Tibial artery (tissue), 4 donors: ENCODE measurements around the gene NCKAP5L.
"Not testable (repeated sequence)": the region's sequence is repeated elsewhere in the genome, so short reads cannot be mapped to it uniquely, and the experiment has no call there.

ENCODE experiments used
- DNase-seq, 2 donors: peaks; one replicate each; pipeline ENCODE4 v3.0.0-alpha.2; 2019
- H3K27ac ChIP-seq, 2 donors: fragments of 200-600 bp; sonication (generic) in 1 of 2; 1 replicate in 1 of 2; 2 replicates in 1 of 2; pipeline ENCODE4 v1.5.1; 2018 to 2019; ENCODE audit warnings: mild to moderate bottlenecking in 1 of 2
- H3K27me3 ChIP-seq, 2 donors: fragments of 200-600 bp; sonication (generic) in 1 of 2; one replicate each; pipeline versions ENCODE4 v1.5.1 to v1.6.0; 2016 to 2019
- H3K36me3 ChIP-seq, 3 donors: fragments of 200-600 bp; sonication (generic) in 2 of 3; one replicate each; pipeline ENCODE4 v1.5.1; 2016 to 2019; ENCODE audit warnings: mild to moderate bottlenecking in 2 of 3
- H3K4me1 ChIP-seq, 4 donors: fragments of 200-600 bp; sonication (generic) in 2 of 4; 1 replicate in 3 of 4; 2 replicates in 1 of 4; pipeline ENCODE4 v1.5.1; 2016 to 2019
- H3K4me3 ChIP-seq, 2 donors: fragments of 200-600 bp; sonication (generic) in 1 of 2; 1 replicate in 1 of 2; 2 replicates in 1 of 2; pipeline ENCODE4 v1.5.1; 2018 to 2019; ENCODE audit warnings: mild to moderate bottlenecking in 2 of 2
- H3K9me3 ChIP-seq, 3 donors: fragments of 200-600 bp; sonication (generic) in 1 of 3; one replicate each; pipeline ENCODE4 v1.5.1; 2016 to 2019
- CTCF ChIP-seq, 2 experiments: fragments of 200-600 bp in 1 of 2; fragments of 450-650 bp in 1 of 2; IDR thresholded peaks; one replicate each; pipeline ENCODE4 v1.5.1; 2017 to 2019; ENCODE audit warnings: antibody characterized with exemption in 2 of 2, mild to moderate bottlenecking in 1 of 2, moderate library complexity in 1 of 2
- intact Hi-C: fragments of 100-400 bp; cut with DNase I; formaldehyde crosslinking; loops from one replicate; pipeline ENCODE4 v1.15.0; 2023; ENCODE audit warnings: low total_unique reads

The NCKAP5L gene

GRCh38 chr12:49784756-49785409, 43.3 kb downstream of the NCKAP5L start:
- TF ChIP-seq CTCF (IDR thresholded peaks at IDR 0.05), result no peak

GRCh38 chr12:49783917-49784676, 44.1 kb downstream of the NCKAP5L start:
- Histone ChIP-seq H3K4me1 (peaks cover 0 to 18% (median 8%) of the 10 kb centered on the region in 4 donors), H3K27ac (no peak overlapping the region), H3K4me3 (no peak overlapping the region), H3K36me3 (no peaks in the 10 kb centered on the region), H3K9me3 (peaks cover 0 to 3% (median 0%) of the 10 kb centered on the region in 3 donors), H3K27me3 (no peaks in the 10 kb centered on the region)
- intact Hi-C loops, result no loop called here
- DNase-seq, result no peak
- no peak for TF ChIP-seq CTCF (IDR thresholded peaks at IDR 0.05)

More at GRCh38 chr12:49784756-49785409, 43.3 kb downstream of the NCKAP5L start:
- no peak overlapping the region for H3K27ac ChIP-seq
- H3K4me3 ChIP-seq, result no peak overlapping the region
- H3K27me3 ChIP-seq, result no peaks in the 10 kb centered on the region
- no peak for DNase-seq
- peaks cover 0 to 1% (median 1%) of the 10 kb centered on the region in 3 donors for H3K36me3 ChIP-seq
- peaks cover 0 to 3% (median 0%) of the 10 kb centered on the region in 3 donors for H3K9me3 ChIP-seq
- H3K4me1 ChIP-seq, result peaks cover 0 to 18% (median 8%) of the 10 kb centered on the region in 4 donors
- intact Hi-C loops, result no loop called here

GRCh38 chr12:49780914-49781313, 47.3 kb downstream of the NCKAP5L start:
- H3K36me3 ChIP-seq, H3K4me3 ChIP-seq, H3K27ac ChIP-seq, intact Hi-C loops, DNase-seq, H3K9me3 ChIP-seq: not testable (repeated sequence)
- H3K4me1 ChIP-seq, result peaks cover 0 to 18% (median 11%) of the 10 kb centered on the region in 4 donors
- H3K27me3 ChIP-seq, result peaks cover 0 to 11% of the 10 kb centered on the region in 2 donors

GRCh38 chr12:49779581-49779980, 48.6 kb downstream of the NCKAP5L start:
- H3K4me1 ChIP-seq, result peaks cover 0 to 17% (median 10%) of the 10 kb centered on the region in 4 donors
- no peak for TF ChIP-seq CTCF (IDR thresholded peaks at IDR 0.05)
- H3K9me3 ChIP-seq, result no peaks in the 10 kb centered on the region
- H3K27me3 ChIP-seq, result peaks cover 0 to 14% of the 10 kb centered on the region in 2 donors
- H3K27ac ChIP-seq, result no peak overlapping the region
- H3K36me3 ChIP-seq, result no peaks in the 10 kb centered on the region
- intact Hi-C loops, result loop anchor here (5.0 kb wide), 1 partner anchor 88 kb away; no protein-coding TSS in a partner anchor
- no peak for DNase-seq
- H3K4me3 ChIP-seq, result no peak overlapping the region

- DNase-seq, result no peak
- peaks cover 0 to 7% (median 0%) of the 10 kb centered on the region in 4 donors for H3K4me1 ChIP-seq
- peak; percentile 61 to 66 for TF ChIP-seq CTCF (IDR thresholded peaks at IDR 0.05)
- intact Hi-C loops, result loop anchor here (5.0 kb wide), 1 partner anchor 89 kb away; no protein-coding TSS in a partner anchor
- H3K9me3 ChIP-seq, result no peaks in the 10 kb centered on the region
- peaks cover 0 to 14% of the 10 kb centered on the region in 2 donors for H3K27me3 ChIP-seq
- H3K36me3 ChIP-seq, result no peaks in the 10 kb centered on the region
- H3K27ac ChIP-seq, result no peak overlapping the region
- H3K4me3 ChIP-seq, result no peak overlapping the region
These were observed 50.1 kb downstream of the NCKAP5L start for GRCh38 chr12:49777800-49778748.
